Measurements from ENCODE around the gene SMC5.

GRCh38 chr9:70298245-70298771, 39.5 kb downstream of the SMC5 start:
- TF ChIP-seq EZH2 (IDR thresholded peaks at IDR 0.05; ENCODE audit: low read length, unreplicated experiment) (no peak), CTCF (conservative IDR thresholded peaks at IDR 0.05; ENCODE audit: low read depth, low read length) (no peak), EZH2phosphoT487 (IDR thresholded peaks at IDR 0.05; ENCODE audit: borderline replicate concordance, low read length) (no peak)
